T-helper 22 cell (primary cell): Measurements from ENCODE around the gene MAP3K14.
A peak's percentile ranks its signal among the peaks of the same experiment; 100 is the strongest.

ENCODE experiments used
- DNase-seq: peaks from one replicate; pipeline ENCODE4 v3.0.0-alpha.2; 2020; ENCODE audit warnings: low read depth

Gene MAP3K14

GRCh38 chr17:45282683-45283644 is 33.9 kb downstream of the MAP3K14 start:
- no peak for DNase-seq

- DNase-seq = no peak
Observed at GRCh38 chr17:45279898-45280297, 36.9 kb downstream of the MAP3K14 start.

DNA sequence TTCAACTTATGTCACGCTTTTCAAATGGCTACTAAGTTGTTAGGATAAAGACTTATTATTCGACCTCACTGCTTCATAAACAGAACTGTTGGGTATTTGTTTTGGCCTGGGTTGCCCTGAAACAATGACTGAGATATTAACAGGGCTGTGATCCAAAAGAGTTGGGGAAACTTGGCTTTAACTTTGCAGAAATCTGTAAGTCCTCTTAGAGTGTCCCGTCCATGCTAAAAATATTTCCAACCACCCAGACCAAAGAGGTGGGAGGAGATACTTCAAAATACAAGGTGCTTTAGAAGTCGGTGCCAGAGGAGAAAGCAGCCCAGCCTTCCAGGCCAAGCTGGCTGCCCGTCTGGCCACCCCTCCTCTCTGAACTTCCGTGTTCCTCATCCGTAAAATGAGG is 38.8 kb downstream of the MAP3K14 start:
- no peak for DNase-seq

DNA sequence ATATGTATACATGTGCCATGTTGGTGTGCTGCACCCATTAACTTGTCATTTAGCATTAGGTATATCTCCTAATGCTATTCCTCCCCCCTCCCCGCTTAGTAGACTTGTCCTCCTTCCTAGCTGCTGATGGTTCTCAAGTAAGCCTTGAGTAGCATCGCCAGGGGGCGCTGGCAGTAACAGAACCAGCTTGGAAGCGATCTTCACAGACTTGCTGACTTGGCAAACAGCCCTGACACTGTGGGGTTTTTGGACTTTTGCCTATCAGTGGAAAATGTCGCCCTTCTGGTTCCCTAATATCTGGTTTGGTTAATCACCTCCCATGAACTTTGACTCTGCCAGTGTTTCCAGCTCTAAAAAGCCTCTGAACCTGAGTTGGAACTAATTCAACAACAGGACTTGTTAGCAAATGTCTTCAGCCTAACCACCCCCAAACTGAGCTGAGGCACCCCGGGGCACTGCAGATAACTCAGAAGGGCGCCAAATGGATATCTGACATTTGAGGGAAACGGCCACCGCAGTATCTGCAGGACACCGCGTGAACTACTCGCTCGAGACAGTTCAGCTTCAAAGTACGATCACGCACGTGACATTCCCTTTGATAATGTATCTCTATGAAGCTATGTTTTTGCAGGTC is 39.5 kb downstream of the MAP3K14 start:
- peak; percentile 71 for DNase-seq

- DNase-seq = no peak
Observed at GRCh38 chr17:45276031-45276430, 40.8 kb downstream of the MAP3K14 start.

DNA sequence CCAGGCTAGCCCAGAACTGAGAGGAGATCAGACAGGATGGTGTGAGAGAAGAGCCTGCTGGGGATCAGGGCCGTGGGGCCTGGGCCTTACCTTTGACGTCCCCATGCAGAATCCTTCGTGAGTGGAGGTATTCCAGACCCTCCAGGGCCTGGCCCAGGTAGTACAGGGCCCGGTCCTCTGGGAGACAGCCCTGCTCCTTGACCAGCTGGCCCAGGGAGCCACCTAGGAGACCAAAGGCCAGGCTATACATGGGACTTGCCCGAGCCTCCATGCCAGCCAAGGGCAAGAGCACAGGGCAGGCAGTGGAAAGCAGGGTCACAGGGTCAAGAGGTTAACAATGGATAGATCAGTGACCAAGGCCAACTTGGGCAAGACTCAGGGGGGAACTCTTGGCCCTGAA is 42.8 kb downstream of the MAP3K14 start:
- DNase-seq = no peak

GRCh38 chr17:45273551-45273957 is 43.3 kb downstream of the MAP3K14 start:
- DNase-seq = no peak

GRCh38 chr17:45271603-45272002 is 45.2 kb downstream of the MAP3K14 start:
- no peak for DNase-seq

DNA sequence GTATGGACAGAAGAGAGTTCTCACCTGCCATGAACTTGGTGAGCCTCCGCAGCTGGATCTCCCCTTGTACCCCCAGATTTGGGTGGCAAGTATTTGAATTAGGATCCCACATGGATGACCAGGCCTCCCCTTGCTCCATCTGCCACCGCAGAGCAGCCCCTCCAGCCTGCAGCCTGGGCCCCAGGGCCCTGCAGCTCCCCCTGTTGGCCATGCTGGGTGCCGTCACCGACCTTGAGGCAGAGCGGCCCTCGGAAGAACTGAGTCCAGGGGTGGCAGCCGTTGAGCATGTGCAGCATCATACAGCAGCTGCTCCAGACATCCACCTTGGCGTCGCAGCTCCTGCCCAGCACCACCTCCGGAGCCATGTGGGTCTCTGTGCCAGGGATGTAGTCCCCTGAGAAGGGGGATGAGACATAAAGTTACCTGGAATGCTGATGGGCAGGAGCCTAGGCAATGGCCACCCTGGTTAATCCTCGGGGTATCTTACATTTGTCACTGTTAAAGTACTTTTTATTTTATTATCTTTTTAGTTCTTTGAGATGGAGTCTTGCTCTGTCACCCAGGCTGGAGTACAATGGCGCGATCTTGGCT is 45.9 kb downstream of the MAP3K14 start:
- DNase-seq = no peak

GRCh38 chr17:45269912-45270311 is 46.9 kb downstream of the MAP3K14 start:
- no peak for DNase-seq

DNA sequence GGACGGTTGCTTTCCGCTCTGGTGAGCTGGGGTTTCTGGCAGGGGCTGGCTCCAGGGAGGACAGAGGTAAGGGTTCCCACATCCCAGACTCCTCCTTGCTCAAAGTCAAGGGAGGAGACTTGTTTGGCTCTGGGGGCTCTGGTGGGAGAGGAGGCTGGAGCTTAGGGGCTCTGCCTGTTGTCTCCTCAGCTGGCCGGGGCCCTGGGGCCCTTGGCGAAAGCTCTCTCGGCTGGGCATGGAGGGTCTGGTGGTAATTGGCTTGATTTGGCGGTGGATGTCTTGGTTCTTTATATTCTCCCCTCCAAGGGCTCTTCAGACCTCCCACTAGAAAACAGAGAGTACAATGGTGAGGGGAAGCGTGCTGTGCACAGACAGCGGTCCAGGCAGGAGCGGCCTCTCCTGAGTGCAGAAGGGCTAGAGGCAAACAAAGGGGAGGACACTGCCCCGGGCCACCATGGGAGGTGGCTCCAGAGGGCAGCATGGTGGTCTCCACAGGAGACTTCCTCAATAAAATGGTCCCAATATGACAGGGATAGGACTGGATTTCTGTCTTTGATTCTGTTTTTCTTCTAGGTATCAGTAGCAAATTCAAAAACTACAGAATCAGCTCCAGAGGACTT is 49.3 kb downstream of the MAP3K14 start:
- no peak for DNase-seq

DNA sequence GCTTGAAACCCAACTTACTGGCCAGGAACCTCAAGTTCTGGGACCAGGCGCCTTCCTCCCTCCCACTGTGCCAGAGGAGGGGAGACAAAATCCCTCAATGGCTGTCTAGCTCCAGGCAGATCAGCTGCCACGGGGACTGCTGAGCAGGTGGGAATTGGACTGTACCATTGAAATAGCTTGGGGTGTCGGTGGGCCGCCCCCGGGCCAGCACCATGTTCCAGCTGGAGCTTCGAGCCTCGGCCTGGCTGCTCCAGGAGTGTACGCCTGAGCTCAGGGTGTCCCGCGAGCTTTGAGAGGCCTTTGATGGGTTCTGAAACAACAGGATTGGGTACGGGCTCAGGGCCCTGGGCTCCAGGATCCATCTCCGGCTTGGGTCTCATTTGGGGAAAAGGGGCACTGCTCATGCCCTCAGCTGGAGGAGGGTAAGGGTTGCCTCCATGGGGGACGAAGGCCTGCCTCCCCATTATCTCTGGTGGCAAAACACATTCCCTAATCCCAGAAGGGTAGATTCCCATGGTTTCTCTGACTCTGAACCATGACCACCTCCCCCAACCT is 50.4 kb downstream of the MAP3K14 start:
- no peak for DNase-seq

DNA sequence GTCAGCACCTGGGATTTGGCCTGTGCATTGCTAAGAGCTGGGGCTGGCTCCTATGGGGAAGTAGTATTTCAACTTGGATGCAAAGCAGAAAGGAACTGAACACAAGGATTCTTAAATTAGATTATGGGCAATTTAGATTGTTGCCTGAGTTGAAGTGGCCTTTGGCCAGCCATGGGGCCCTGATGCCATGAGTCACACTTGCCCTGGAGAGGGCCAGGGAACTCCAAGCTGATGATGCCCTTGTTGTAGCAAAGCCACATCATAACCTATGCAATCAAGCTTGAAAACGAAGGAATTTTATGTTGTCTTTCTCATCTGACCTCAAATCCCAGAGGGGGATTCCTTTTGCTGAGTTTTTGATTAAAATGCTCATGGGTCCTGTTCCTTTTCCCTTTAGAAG is 51.0 kb downstream of the MAP3K14 start:
- DNase-seq = no peak

DNA sequence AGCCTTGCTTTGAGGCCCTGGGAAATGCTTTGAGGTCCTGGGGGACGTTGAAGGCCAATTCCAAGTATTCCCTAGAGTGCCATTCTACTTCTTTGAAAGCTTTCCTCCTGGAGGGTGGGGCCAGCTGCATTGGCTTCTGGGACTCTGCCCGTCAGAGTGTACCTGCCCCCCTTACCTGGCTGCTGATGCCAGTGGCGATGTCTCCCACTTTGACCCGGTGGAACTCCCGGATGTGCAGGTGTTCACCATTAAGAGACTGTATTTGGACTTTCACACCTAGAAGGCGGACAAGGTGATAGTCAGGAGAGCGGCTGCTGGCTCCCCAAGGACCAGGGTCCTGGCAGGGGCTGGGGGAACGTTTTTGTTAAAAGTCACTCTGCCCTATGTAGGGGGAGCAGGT is 51.8 kb downstream of the MAP3K14 start:
- DNase-seq = no peak

- DNase-seq = no peak
Observed at GRCh38 chr17:45264430-45264829, 52.4 kb downstream of the MAP3K14 start.

DNA sequence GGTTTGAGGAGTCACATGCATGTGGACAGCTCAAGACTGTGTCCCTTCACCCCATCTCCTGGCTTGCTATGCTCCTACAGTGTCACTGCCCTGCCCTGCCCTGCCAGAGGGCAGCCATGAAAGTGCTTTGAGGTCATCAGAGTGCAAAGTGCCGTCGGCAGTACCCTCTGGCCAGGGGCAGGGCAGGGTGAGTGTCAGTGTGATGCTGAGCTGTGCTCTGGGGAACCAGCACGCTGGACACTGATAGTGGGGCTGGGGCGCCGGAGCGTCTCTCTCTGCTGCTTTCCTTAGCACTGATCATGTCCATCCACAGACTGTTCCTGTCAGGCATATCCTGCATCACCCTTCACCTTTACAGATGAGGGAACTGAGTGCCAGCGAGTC is 53.4 kb downstream of the MAP3K14 start:
- DNase-seq = no peak

- no peak for DNase-seq
Observed at GRCh38 chr17:45262516-45263476, 54.0 kb downstream of the MAP3K14 start.

DNA sequence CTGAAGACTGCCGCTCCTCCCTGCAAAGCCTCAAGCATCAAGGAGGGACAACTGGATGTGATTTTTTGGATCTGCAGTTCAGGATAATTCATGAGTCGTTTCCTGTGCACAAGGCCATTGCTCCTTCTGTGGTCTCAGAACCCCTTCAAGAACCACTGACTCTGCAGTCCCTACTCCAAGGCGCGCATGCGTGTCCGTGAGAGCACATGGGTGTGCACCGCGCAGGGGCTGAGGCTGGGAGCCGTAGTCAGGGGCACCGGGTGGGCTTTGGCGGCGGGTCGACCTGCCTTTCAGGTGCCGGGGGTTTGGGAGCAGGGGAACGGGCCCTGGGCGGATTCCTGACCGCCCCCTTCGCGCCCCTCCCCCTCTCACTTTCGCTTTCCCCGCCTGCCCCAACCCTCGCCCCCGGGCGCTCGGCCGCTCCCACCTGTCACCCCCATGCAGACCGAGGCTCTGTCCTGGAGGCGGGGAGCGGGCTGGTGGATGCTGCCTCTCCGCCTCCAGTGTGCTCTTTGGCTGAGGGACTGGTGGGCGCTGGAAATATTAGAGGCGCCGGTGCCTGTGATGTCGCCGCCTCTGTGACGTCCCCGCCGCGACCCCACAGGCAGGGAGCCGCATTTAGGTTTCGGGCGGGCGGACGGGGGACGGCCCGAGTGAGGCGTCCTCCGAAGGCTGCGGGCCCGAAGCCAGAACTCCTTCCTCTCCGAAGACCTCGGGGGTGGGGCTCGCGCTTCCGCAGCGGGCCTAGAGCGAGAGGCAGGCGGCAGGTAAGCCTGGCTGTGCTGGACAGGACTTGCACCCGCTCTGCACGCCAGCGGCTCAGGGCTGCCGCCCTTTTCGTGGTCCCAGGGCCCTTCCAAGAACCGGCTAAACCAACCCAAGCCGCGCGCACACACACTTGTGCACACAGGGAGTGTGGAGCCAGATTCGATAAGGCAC is 55.0 kb downstream of the MAP3K14 start, which contains the start of gene SPATA32:
TSS of gene SPATA32 (minus strand) at position 518 of the 939 bp plus-strand sequence. CDS start at position 440, 78 bp downstream.
- DNase-seq = peak; percentile 29

- no peak for DNase-seq
Observed at GRCh38 chr17:45260204-45260783, 56.5 kb downstream of the MAP3K14 start.
